AG10803 (cell line): Measurements from ENCODE around the gene CCDC170.

Source experiments
- DNase-seq: peaks from one replicate; pipeline ENCODE4 v3.0.0; 2010; ENCODE audit warnings: low read depth
- H3K4me3 ChIP-seq: 2 replicates; pipeline ENCODE4 v1.5.1; 2011; ENCODE audit warnings: mild to moderate bottlenecking, low read length, control low read depth
- CTCF ChIP-seq: conservative IDR thresholded peaks from 2 replicates; pipeline ENCODE4 v1.5.1; 2011; ENCODE audit warnings: mild to moderate bottlenecking, low read length, control low read depth, inconsistent platforms

The CCDC170 gene

GRCh38 chr6:151617539-151617938 lies 123.7 kb downstream of the CCDC170 start:
- no peak for DNase-seq
- no peak for TF ChIP-seq CTCF
- no peak overlapping the region for H3K4me3 ChIP-seq

GRCh38 chr6:151618717-151619116 lies 124.9 kb downstream of the CCDC170 start:
- TF ChIP-seq CTCF, result no peak
- no peak for DNase-seq
- no peak overlapping the region for H3K4me3 ChIP-seq

GRCh38 chr6:151620179-151620578 lies 126.4 kb downstream of the CCDC170 start:
- no peak for TF ChIP-seq CTCF
- no peak overlapping the region for H3K4me3 ChIP-seq
- DNase-seq, result no peak

GRCh38 chr6:151624071-151624470 lies 130.3 kb downstream of the CCDC170 start:
- no peak overlapping the region for H3K4me3 ChIP-seq
- TF ChIP-seq CTCF, result no peak
- no peak for DNase-seq

GRCh38 chr6:151624481-151624880 lies 130.7 kb downstream of the CCDC170 start:
- H3K4me3 ChIP-seq, result no peak overlapping the region
- DNase-seq, result no peak
- no peak for TF ChIP-seq CTCF

- no peak for TF ChIP-seq CTCF
- H3K4me3 ChIP-seq, result no peak overlapping the region
- DNase-seq, result no peak
These were observed 131.2 kb downstream of the CCDC170 start for GRCh38 chr6:151624900-151625536.

- no peak overlapping the region for H3K4me3 ChIP-seq
- no peak for TF ChIP-seq CTCF
- DNase-seq, result no peak
These were observed 134.1 kb downstream of the CCDC170 start for GRCh38 chr6:151627689-151628444.
